ENCODE data around the gene DNAJC17.

- TF ChIP-seq CTCF (IDR thresholded peaks at IDR 0.05) (no peak), POLR2AphosphoS5 (IDR thresholded peaks at IDR 0.05) (no peak), POLR2A (IDR thresholded peaks at IDR 0.05) (no peak)
These were observed 46.9 kb upstream of the DNAJC17 start for GRCh38 chr15:40854161-40854560.
